ENCODE data around the gene TMEM181.
A peak's percentile ranks its signal among the peaks of the same experiment; 100 is the strongest.

TMEM181 gene

GRCh38 chr6:158642097-158642601, 82.3 kb downstream of the TMEM181 start:
- DNase-seq (ENCODE audit: low spot score): no peak
- TF ChIP-seq, protein P1, sequence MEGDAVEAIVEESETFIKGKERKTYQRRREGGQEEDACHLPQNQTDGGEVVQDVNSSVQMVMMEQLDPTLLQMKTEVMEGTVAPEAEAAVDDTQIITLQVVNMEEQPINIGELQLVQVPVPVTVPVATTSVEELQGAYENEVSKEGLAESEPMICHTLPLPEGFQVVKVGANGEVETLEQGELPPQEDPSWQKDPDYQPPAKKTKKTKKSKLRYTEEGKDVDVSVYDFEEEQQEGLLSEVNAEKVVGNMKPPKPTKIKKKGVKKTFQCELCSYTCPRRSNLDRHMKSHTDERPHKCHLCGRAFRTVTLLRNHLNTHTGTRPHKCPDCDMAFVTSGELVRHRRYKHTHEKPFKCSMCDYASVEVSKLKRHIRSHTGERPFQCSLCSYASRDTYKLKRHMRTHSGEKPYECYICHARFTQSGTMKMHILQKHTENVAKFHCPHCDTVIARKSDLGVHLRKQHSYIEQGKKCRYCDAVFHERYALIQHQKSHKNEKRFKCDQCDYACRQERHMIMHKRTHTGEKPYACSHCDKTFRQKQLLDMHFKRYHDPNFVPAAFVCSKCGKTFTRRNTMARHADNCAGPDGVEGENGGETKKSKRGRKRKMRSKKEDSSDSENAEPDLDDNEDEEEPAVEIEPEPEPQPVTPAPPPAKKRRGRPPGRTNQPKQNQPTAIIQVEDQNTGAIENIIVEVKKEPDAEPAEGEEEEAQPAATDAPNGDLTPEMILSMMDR (IDR thresholded peaks at IDR 0.05; ENCODE audit: extremely low read depth, missing control alignments): no peak

GRCh38 chr6:158643836-158644230, 83.9 kb downstream of the TMEM181 start:
- TF ChIP-seq, protein P1 (IDR thresholded peaks at IDR 0.05; ENCODE audit: extremely low read depth, missing control alignments): no peak
- DNase-seq (ENCODE audit: low spot score): no peak

DNA sequence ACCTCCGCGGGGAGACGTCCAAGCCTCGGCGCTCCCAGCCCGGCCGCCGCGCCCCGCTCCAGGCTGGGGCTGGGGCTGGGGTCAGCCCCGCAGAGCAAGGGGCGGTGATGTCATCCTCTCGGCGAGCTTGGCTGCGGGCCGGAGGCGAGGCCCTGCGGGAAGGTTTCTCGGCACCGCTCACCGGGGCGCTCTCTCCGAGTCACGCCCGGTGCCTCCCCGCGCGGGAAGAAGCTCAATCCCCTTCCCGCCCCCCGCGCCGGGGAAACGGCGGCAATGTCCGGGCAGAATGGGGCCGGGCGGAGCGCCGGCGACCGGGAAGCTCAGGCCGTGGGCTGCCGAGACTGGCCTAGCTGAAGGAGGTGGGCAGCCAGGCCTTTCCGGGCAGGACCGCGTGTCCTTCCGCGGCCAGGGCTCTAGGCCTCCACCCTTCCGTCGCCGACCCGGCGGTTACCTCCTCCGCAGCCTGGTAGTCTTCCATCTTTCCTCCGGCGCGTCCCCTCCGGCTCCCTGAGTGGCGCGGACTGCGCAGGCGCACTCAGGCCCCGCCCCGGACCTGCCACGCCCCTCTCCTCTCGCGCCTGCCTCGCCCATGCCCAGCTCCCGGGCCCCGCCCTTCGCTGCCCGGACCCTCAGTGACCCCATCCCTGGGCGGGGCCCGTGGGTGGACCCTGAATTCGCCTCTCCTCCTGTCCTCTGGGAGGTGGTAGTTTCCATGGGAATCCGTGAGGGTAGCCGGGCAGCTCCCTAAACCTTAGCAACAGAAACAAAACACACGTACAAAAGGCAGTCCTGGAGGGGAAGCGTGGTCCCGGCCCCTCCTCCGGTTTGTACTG, 84.6 kb downstream of the TMEM181 start, which contains the start of gene DYNLT1:
Gene DYNLT1 (minus strand): TSS at position 513 of the 833 bp plus-strand sequence. CDS start 35 bp downstream, at position 478.
- TF ChIP-seq, protein P1 (IDR thresholded peaks at IDR 0.05; ENCODE audit: extremely low read depth, missing control alignments): no peak
- DNase-seq (ENCODE audit: low spot score): peak; percentile 97

DNA sequence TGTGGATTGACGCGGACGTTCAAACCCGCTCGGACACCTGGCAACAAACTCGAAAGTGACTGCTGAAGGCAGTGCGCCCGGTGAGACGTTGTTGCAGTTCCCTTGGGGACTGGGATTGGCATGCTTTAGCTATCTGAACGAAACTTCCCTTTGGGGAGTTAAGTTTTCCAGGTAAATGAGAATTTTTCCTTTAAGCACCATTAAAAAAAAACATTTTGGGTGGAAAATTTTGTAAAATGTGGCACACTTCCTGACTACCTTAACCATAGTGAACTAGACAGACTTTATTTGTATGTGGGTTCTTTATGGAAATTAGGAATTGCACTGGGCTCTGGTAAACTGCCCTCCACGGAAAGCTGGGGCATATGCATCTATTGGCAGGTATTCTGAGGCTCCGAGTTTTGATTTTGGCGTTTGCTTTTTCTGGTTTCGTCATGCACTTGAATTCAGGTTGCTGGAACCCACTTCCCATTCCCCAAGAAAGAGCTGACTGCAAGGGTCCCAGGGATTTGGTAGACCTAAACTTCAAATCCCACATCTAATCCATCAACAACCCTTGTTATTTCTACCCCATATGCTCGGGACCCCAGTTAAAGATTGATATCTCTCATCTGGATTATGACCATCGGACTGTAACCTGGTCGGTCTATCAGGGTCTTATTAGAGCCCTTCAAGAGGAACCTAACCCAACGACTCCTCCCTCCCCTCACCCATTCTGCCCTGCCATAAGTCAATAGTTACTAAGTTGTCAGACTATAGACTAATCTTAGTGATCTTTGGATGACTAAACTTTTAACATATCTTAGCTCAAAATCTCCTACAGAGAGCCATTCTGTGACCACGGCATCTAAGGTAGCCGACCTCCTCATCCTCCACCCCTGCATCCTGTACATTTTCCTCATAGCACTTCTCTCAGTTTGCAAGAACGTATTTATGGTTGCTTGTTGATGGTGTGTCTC, 85.5 kb downstream of the TMEM181 start:
- TF ChIP-seq, protein P1 (IDR thresholded peaks at IDR 0.05; ENCODE audit: extremely low read depth, missing control alignments): no peak
- no peak for DNase-seq (ENCODE audit: low spot score)

- TF ChIP-seq, protein P1 (IDR thresholded peaks at IDR 0.05; ENCODE audit: extremely low read depth, missing control alignments): no peak
- no peak for DNase-seq (ENCODE audit: low spot score)
Observed at GRCh38 chr6:158646023-158646910, 86.4 kb downstream of the TMEM181 start.

DNA sequence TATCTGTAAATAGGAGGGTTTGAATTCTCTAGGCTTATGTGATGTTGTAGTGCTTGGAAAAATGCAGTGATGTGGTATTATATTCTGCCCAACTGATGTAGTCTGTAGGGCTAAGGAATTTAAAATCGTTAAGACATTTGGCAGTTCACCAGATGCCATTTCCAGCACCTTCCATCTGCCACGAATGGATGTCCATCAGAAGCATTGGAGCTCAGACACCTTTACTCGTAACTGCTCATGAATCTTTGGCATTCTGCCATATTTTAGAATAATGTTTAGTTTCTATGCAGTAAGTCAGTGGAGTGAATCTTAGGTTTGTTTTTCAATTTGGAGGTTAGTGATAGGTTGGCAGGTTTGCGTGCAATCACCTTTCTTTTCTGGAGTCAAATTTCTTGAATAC, 87.6 kb downstream of the TMEM181 start:
- DNase-seq (ENCODE audit: low spot score): no peak
- TF ChIP-seq, protein P1 (IDR thresholded peaks at IDR 0.05; ENCODE audit: extremely low read depth, missing control alignments): no peak

All from GM20000 (cell line).